ENCODE results near the gene UGT2B7.

The UGT2B7 gene

DNA sequence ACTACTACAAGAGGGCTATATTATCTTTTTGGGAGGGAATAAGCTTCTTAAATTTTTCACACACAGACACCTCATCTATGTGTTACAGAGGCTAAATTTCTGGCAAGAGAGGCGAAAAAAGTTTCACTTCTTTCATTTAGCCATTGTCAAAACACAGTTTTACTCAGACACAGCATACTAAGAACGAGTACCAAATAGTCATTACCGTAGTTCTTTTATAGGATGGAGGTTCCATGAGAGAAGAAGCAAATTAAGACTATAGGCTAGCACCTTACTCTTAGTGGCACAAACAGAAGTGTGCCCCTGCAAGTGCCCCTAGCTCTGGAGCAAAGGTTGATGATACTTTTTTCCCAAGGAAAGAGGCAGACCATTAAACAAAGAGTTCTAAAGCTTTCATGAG lies 26.2 kb downstream of the UGT2B7 start:
- TF ChIP-seq, protein P1, sequence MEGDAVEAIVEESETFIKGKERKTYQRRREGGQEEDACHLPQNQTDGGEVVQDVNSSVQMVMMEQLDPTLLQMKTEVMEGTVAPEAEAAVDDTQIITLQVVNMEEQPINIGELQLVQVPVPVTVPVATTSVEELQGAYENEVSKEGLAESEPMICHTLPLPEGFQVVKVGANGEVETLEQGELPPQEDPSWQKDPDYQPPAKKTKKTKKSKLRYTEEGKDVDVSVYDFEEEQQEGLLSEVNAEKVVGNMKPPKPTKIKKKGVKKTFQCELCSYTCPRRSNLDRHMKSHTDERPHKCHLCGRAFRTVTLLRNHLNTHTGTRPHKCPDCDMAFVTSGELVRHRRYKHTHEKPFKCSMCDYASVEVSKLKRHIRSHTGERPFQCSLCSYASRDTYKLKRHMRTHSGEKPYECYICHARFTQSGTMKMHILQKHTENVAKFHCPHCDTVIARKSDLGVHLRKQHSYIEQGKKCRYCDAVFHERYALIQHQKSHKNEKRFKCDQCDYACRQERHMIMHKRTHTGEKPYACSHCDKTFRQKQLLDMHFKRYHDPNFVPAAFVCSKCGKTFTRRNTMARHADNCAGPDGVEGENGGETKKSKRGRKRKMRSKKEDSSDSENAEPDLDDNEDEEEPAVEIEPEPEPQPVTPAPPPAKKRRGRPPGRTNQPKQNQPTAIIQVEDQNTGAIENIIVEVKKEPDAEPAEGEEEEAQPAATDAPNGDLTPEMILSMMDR (IDR thresholded peaks at IDR 0.05; ENCODE audit: low read depth, low read length), result no peak
- no peak for DNase-seq (ENCODE audit: low read depth in 2 of 2)
- H3K4me3 ChIP-seq (replicated peaks in 1 of 2; ENCODE audit: low read depth in 2 of 2, low read length in 2 of 2), result no peak overlapping the region

DNA sequence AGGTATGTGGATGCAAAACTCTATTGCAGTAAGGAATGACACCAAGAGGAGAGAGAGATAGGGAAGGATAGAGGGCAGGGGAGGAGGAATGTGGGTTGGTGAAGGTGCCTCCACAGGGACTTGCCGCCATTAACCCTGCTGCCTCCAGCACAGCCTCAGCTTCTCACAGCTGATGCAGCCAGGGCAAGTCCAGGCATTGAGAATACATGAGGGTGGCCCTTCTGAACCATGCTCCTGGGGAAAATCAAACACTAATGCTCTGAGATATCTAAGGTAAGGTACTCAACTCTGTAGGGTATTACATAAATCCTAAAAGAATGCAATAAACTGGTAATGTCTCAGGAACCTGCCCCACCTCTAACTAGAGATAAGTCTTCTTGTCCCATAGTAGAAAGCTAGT lies 28.7 kb downstream of the UGT2B7 start:
- H3K4me3 ChIP-seq (replicated peaks in 1 of 2; ENCODE audit: low read depth in 2 of 2, low read length in 2 of 2), result no peak overlapping the region
- no peak for DNase-seq (ENCODE audit: low read depth in 2 of 2)
- TF ChIP-seq, protein P1 (IDR thresholded peaks at IDR 0.05; ENCODE audit: low read depth, low read length), result no peak

DNA sequence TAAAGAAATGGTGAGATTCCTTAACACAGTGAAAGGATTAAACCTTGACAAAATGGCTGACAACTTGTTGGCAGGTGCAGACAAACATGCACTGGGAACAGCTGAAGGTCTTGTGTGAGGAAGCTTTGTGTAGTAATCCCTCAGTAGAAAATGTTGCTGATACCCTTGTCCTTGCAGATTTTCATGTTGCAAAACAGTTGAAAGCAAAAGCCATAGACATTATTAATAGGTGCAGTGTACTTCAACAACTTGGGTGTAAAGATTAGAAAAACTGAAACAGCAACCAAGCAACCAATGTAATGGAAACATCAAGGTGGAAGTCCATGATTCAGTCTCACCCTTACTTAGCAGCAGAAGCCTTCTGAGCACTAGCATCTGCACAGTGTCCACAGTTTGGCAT lies 29.8 kb downstream of the UGT2B7 start:
- TF ChIP-seq, protein P1 (IDR thresholded peaks at IDR 0.05; ENCODE audit: low read depth, low read length), result no peak
- no peak overlapping the region for H3K4me3 ChIP-seq (replicated peaks in 1 of 2; ENCODE audit: low read depth in 2 of 2, low read length in 2 of 2)
- DNase-seq (ENCODE audit: low read depth in 2 of 2), result no peak

DNA sequence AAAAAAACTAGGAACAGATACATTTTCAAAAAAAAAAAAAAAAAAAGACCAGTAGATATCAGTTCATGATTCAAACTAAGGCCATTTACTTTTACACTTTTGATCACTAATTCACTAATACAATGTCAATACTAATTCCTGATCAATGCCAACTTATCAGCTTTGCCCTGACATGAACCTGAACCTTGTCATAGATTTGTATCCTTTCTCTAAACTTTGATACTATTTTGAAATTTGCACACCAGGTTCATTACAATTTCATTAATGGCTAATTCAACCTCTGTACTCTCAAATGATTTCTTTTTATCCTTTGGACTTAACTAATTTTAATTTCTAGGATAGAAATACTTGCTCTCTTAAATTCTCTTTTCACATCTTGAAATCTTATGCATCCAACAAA lies 37.7 kb downstream of the UGT2B7 start:
- TF ChIP-seq, protein P1 (IDR thresholded peaks at IDR 0.05; ENCODE audit: low read depth, low read length), result no peak
- DNase-seq (ENCODE audit: low read depth in 2 of 2), result no peak
- no peak overlapping the region for H3K4me3 ChIP-seq (replicated peaks in 1 of 2; ENCODE audit: low read depth in 2 of 2, low read length in 2 of 2)

DNA sequence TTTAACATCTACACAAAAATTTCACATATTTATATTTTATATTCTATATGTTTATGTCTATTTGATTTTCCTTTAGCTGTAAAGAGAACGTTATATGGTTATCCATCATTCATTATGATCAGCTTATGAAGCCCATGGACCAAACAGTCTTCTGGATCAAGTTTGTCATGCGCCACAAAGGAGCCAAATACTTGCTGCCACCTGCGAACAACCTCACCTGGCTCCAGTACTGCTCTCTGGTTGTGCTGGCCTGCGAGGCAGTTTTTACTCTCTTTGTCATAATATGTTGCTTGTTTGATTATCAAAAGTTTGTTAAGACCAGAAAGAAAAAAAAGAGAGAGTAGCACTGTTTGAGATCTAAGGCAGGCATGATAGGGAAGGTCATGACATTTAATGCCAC lies 38.2 kb downstream of the UGT2B7 start:
- DNase-seq (ENCODE audit: low read depth in 2 of 2), result no peak
- no peak overlapping the region for H3K4me3 ChIP-seq (replicated peaks in 1 of 2; ENCODE audit: low read depth in 2 of 2, low read length in 2 of 2)
- TF ChIP-seq, protein P1 (IDR thresholded peaks at IDR 0.05; ENCODE audit: low read depth, low read length), result no peak

DNA sequence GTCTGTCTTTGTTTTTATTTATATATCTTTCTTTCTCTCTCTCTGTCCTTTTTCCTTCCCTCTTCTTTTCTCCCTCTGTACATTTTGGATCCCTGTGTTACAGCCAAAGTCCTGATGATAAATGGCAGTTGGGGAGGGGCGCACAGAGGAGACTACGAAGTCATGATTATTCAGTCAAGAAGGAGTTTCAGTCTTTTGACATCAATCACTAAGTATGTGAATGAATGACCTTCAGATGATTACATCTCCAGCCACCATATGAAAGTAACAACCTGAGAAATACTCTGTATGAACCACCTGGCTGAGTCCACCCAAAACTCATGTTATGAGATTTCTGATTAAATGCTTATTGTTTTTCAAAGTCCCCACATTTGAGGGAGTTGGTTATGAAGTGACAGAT lies 45.0 kb downstream of the UGT2B7 start:
- TF ChIP-seq, protein P1 (IDR thresholded peaks at IDR 0.05; ENCODE audit: low read depth, low read length), result no peak

DNA sequence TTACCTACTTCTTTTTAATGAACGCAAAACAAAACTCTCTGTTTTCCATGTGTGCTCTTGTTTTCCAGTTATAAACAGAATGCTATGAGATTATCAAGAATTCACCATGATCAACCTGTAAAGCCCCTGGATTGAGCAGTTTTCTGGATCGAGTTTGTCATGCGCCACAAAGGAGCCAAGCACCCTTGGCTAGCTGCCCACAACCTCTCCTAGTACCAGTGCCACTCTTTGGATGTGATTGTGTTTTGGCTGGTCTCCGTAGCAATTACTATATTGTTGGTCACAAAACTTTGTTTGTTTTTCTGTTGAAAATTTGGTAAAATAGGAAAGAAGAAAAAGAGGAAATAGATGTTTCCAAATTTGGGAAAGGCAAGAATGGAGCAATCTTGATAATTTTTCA lies 51.1 kb downstream of the UGT2B7 start:
- TF ChIP-seq, protein P1 (IDR thresholded peaks at IDR 0.05; ENCODE audit: low read depth, low read length), result no peak
- DNase-seq (ENCODE audit: low read depth in 2 of 2), result no peak
- H3K4me3 ChIP-seq (replicated peaks in 1 of 2; ENCODE audit: low read depth in 2 of 2, low read length in 2 of 2), result no peak overlapping the region

More for the DNA sequence above, 45.0 kb downstream of the UGT2B7 start:
- DNase-seq (ENCODE audit: low read depth in 2 of 2), result no peak
- H3K4me3 ChIP-seq (replicated peaks in 1 of 2; ENCODE audit: low read depth in 2 of 2, low read length in 2 of 2), result no peak overlapping the region
